Glutamatergic neuron (in vitro differentiated cells): ENCODE data around the gene ANXA3. TPM values are rescaled to one million over a fixed set of nuclear protein-coding genes. Genes with fewer than 3 reads are reported as not detected.

Experiments
- DNase-seq: peaks from one replicate; pipeline ENCODE4 v3.0.0; 2022
- H3K27ac Mint-ChIP-seq: one replicate; pipeline ENCODE4 v1.8.0; 2020; ENCODE audit warnings: mild to moderate bottlenecking, mixed read lengths, inconsistent platforms; ENCODE audit not compliant: unreplicated experiment
- H3K27me3 Mint-ChIP-seq: one replicate; pipeline ENCODE4 v1.8.0; 2020; ENCODE audit warnings: mild to moderate bottlenecking, moderate library complexity, mixed read lengths, inconsistent platforms; ENCODE audit not compliant: unreplicated experiment
- H3K36me3 Mint-ChIP-seq: one replicate; pipeline ENCODE4 v1.8.0; 2020; ENCODE audit warnings: mild to moderate bottlenecking, mixed read lengths, inconsistent platforms; ENCODE audit not compliant: unreplicated experiment
- H3K4me1 Mint-ChIP-seq: one replicate; pipeline ENCODE4 v1.8.0; 2020; ENCODE audit warnings: mild to moderate bottlenecking, low read depth, mixed read lengths, inconsistent platforms; ENCODE audit not compliant: unreplicated experiment
- H3K4me3 Mint-ChIP-seq: one replicate; pipeline ENCODE4 v1.8.0; 2020; ENCODE audit warnings: mild to moderate bottlenecking, mixed read lengths, inconsistent platforms; ENCODE audit not compliant: unreplicated experiment
- H3K9me3 Mint-ChIP-seq: one replicate; pipeline ENCODE4 v1.8.0; 2020; ENCODE audit warnings: mild to moderate bottlenecking, moderate library complexity, mixed read lengths, inconsistent platforms; ENCODE audit not compliant: unreplicated experiment
- CTCF ChIP-seq: fragments of 200-600 bp; sonication (generic); IDR thresholded peaks from one replicate; pipeline ENCODE4 v1.5.0; 2021; ENCODE audit not compliant: partially characterized antibody, unreplicated experiment
- total RNA-seq: library from RNA; stranded (reverse); fragmentation: NEBNext Ultra II Directional; extraction: Animal tissue kit (Norgen Biotek cat#: 25700); gene quantifications from one replicate; pipeline ENCODE4 v1.2.1, GENCODE V29; 2021; ENCODE audit not compliant: unreplicated experiment

ANXA3 gene
- total RNA-seq, 1 donor from 2014 or later = not detected

GRCh38 chr4:78647272-78647671, 95.7 kb downstream of the ANXA3 start:
- H3K4me1 Mint-ChIP-seq = no peaks in the 10 kb centered on the region
- no peak overlapping the region for H3K27ac Mint-ChIP-seq
- no peaks in the 10 kb centered on the region for H3K27me3 Mint-ChIP-seq
- TF ChIP-seq CTCF = no peak
- H3K9me3 Mint-ChIP-seq = peaks cover 2% of the 10 kb centered on the region
- no peaks in the 10 kb centered on the region for H3K36me3 Mint-ChIP-seq
- no peak for DNase-seq
- no peak overlapping the region for H3K4me3 Mint-ChIP-seq

GRCh38 chr4:78648640-78649363, 97.2 kb downstream of the ANXA3 start:
- H3K4me1 Mint-ChIP-seq = no peaks in the 10 kb centered on the region
- no peak overlapping the region for H3K27ac Mint-ChIP-seq
- H3K36me3 Mint-ChIP-seq = no peaks in the 10 kb centered on the region
- DNase-seq = no peak
- H3K4me3 Mint-ChIP-seq = no peak overlapping the region
- no peaks in the 10 kb centered on the region for H3K27me3 Mint-ChIP-seq
- no peak for TF ChIP-seq CTCF
- peaks cover 2% of the 10 kb centered on the region for H3K9me3 Mint-ChIP-seq

GRCh38 chr4:78650106-78651024, 98.8 kb downstream of the ANXA3 start:
- Mint-ChIP-seq H3K4me1 (no peaks in the 10 kb centered on the region), H3K9me3 (peaks cover 2% of the 10 kb centered on the region), H3K36me3 (no peaks in the 10 kb centered on the region), H3K4me3 (no peak overlapping the region), H3K27ac (no peak overlapping the region), H3K27me3 (no peaks in the 10 kb centered on the region)
- no peak for TF ChIP-seq CTCF
- no peak for DNase-seq

- Mint-ChIP-seq H3K9me3 (peaks cover 2% of the 10 kb centered on the region), H3K4me3 (no peak overlapping the region), H3K27ac (no peak overlapping the region), H3K27me3 (no peaks in the 10 kb centered on the region), H3K4me1 (no peaks in the 10 kb centered on the region), H3K36me3 (no peaks in the 10 kb centered on the region)
- no peak for TF ChIP-seq CTCF
- no peak for DNase-seq
These were observed 99.8 kb downstream of the ANXA3 start for GRCh38 chr4:78651250-78651860.
